Colonic mucosa (tissue), 4 donors: ENCODE results near the gene PYCARD. TPM values are rescaled to one million over a fixed set of nuclear protein-coding genes. Genes with fewer than 3 reads are reported as not detected.
A peak's percentile ranks its signal among the peaks of the same experiment; 100 is the strongest.
"Not testable (repeated sequence)": the region's sequence is repeated elsewhere in the genome, so short reads cannot be mapped to it uniquely, and the experiment has no call there.

Experiments
- DNase-seq: peaks from one replicate; pipeline ENCODE4 v3.0.0-alpha.2; 2020
- H3K27ac ChIP-seq: fragments of 200-600 bp; one replicate; pipeline ENCODE4 v1.8.0; 2021
- H3K27me3 ChIP-seq: fragments of 200-600 bp; one replicate; pipeline ENCODE4 v1.8.0; 2021
- H3K36me3 ChIP-seq: fragments of 200-600 bp; one replicate; pipeline ENCODE4 v1.8.0; 2021
- H3K4me1 ChIP-seq: fragments of 200-600 bp; one replicate; pipeline ENCODE4 v1.8.0; 2021; ENCODE audit warnings: mild to moderate bottlenecking
- H3K4me3 ChIP-seq: fragments of 200-600 bp; one replicate; pipeline ENCODE4 v1.8.0; 2021
- H3K9ac ChIP-seq, 2 donors: one replicate each; pipeline ENCODE4 v1.7.0; 2013; ENCODE audit warnings: control low read depth in 2 of 2, low read depth in 2 of 2, low read length in 2 of 2
- H3K9me3 ChIP-seq: fragments of 200-600 bp; one replicate; pipeline ENCODE4 v1.8.0; 2021
- CTCF ChIP-seq: fragments of 200-600 bp; IDR thresholded peaks from one replicate; pipeline ENCODE4 v1.8.0; 2022; ENCODE audit warnings: antibody characterized with exemption, mild to moderate bottlenecking
- intact Hi-C: fragments of 100-400 bp; cut with DNase I; formaldehyde crosslinking; loops from one replicate; pipeline ENCODE4 v1.14.1; 2022
- total RNA-seq, 2 donors: library from RNA; stranded (reverse); fragmentation: NEBNext Ultra II Directional in 1 of 2; extraction: Animal tissue kit (Norgen Biotek cat#: 25700) in 1 of 2; gene quantifications; one replicate each; pipeline ENCODE4 v1.2.1, GENCODE V29; 2021
- donor health status: healthy.
- donor health status: DM: no; HTN: no; CAD: no.
- donor health status: DM: no; HTN: no; CAD: no.

Gene PYCARD
- total RNA-seq, 2 donors from 2014 or later: 118 to 119 TPM

- Histone ChIP-seq H3K9ac (peak overlapping the region in 1 of 2 donors; percentile 93), H3K4me3 (peak overlapping the region; percentile 82), H3K36me3 (no peaks in the 10 kb centered on the region), H3K4me1 (peaks cover 14% of the 10 kb centered on the region), H3K27me3 (no peaks in the 10 kb centered on the region), H3K27ac (peak overlapping the region; percentile 87), H3K9me3 (no peaks in the 10 kb centered on the region)
- intact Hi-C loops: no loop called here
- DNase-seq: peak; percentile 68
- no peak for TF ChIP-seq CTCF
Observed at GRCh38 chr16:31200821-31201568, 1.6 kb downstream of the PYCARD start.

- peaks cover 14% of the 10 kb centered on the region for H3K4me1 ChIP-seq
- H3K36me3 ChIP-seq, H3K4me3 ChIP-seq, DNase-seq, H3K9ac ChIP-seq, intact Hi-C loops, H3K27ac ChIP-seq, H3K9me3 ChIP-seq, H3K27me3 ChIP-seq: not testable (repeated sequence)
Observed at GRCh38 chr16:31200111-31200510, 2.4 kb downstream of the PYCARD start.

- Histone ChIP-seq H3K4me1 (peaks cover 14% of the 10 kb centered on the region), H3K9ac (no peak overlapping the region), H3K4me3 (no peak overlapping the region), H3K9me3 (no peaks in the 10 kb centered on the region), H3K36me3 (peaks cover 6% of the 10 kb centered on the region), H3K27ac (no peak overlapping the region), H3K27me3 (no peaks in the 10 kb centered on the region)
- no peak for TF ChIP-seq CTCF
- intact Hi-C loops: no loop called here
- no peak for DNase-seq
Observed at GRCh38 chr16:31199430-31200041, 3.0 kb downstream of the PYCARD start.

- intact Hi-C loops: no loop called here
- peaks cover 7% of the 10 kb centered on the region for H3K36me3 ChIP-seq
Observed at GRCh38 chr16:31198207-31198882, 4.2 kb downstream of the PYCARD start.

GRCh38 chr16:31196324-31197088, 6.1 kb downstream of the PYCARD start:
- Histone ChIP-seq H3K4me1 (peaks cover 13% of the 10 kb centered on the region), H3K27ac (no peak overlapping the region), H3K9ac (no peak overlapping the region), H3K36me3 (peaks cover 7% of the 10 kb centered on the region), H3K27me3 (no peaks in the 10 kb centered on the region), H3K9me3 (no peaks in the 10 kb centered on the region), H3K4me3 (no peak overlapping the region)
- no peak for DNase-seq
- intact Hi-C loops: no loop called here
- no peak for TF ChIP-seq CTCF

More at GRCh38 chr16:31198207-31198882, 4.2 kb downstream of the PYCARD start:
- no peaks in the 10 kb centered on the region for H3K27me3 ChIP-seq
- H3K9ac ChIP-seq: no peak overlapping the region
- H3K27ac ChIP-seq: no peak overlapping the region
- no peak for DNase-seq
- no peak overlapping the region for H3K4me3 ChIP-seq
- no peaks in the 10 kb centered on the region for H3K9me3 ChIP-seq
- TF ChIP-seq CTCF: no peak
- peaks cover 14% of the 10 kb centered on the region for H3K4me1 ChIP-seq

GRCh38 chr16:31195861-31196260, 6.7 kb downstream of the PYCARD start:
- H3K27me3 ChIP-seq, H3K4me3 ChIP-seq, intact Hi-C loops, H3K9me3 ChIP-seq, DNase-seq, H3K4me1 ChIP-seq, H3K27ac ChIP-seq, H3K9ac ChIP-seq: not testable (repeated sequence)
- H3K36me3 ChIP-seq: peaks cover 14% of the 10 kb centered on the region
